ENCODE measurements around the gene MBP. TPM values are rescaled to one million over a fixed set of nuclear protein-coding genes. Genes with fewer than 3 reads are reported as not detected.

MBP gene
- total and polyA plus RNA-seq, 2 of the 13 experiments (the other 11 are each of a cell fraction or from before 2014, with no cell fraction given) = 5.0 to 8.5 TPM

GRCh38 chr18:77114415-77115191 lies 18.0 kb downstream of the MBP start (continued):
- TF ChIP-seq SKIL (CRISPR knock-in tag; IDR thresholded peaks at IDR 0.05; ENCODE audit: borderline replicate concordance) (peak; percentile 55), NPAS2 (CRISPR knock-in tag; IDR thresholded peaks at IDR 0.05; ENCODE audit: borderline replicate concordance) (no peak), POLR2AphosphoS5 (IDR thresholded peaks at IDR 0.05; ENCODE audit: low read depth, low read length) (peak; percentile 19; the same call in 1 of the 2 replicates), TOE1 (CRISPR knock-in tag; IDR thresholded peaks at IDR 0.05) (no peak), NR2F1 (CRISPR knock-in tag; IDR thresholded peaks at IDR 0.05) (peak in 1 of 2 experiments; percentile 79; a peak in 1 of 4 replicates), ZNF296 (CRISPR knock-in tag; conservative IDR thresholded peaks at IDR 0.05) (no peak), DMAP1 (CRISPR knock-in tag; IDR thresholded peaks at IDR 0.05) (peak; percentile 91), THYN1 (CRISPR knock-in tag; IDR thresholded peaks at IDR 0.05; ENCODE audit: borderline replicate concordance, low read depth) (no peak), FOXC1 (CRISPR knock-in tag; IDR thresholded peaks at IDR 0.05; ENCODE audit: borderline replicate concordance) (peak; percentile 70; the same call in 1 of the 2 replicates), ZNF709 (CRISPR knock-in tag; IDR thresholded peaks at IDR 0.05) (peak; percentile 83; the same call in 1 of the 2 replicates), ZNF75D (CRISPR knock-in tag; IDR thresholded peaks at IDR 0.05; ENCODE audit: borderline replicate concordance) (no peak), SRSF9 (IDR thresholded peaks at IDR 0.05; ENCODE audit: borderline replicate concordance, insufficient read depth, low read depth, low read length, poor library complexity, severe bottlenecking) (no peak), HNRNPH1 (optimal IDR thresholded peaks at IDR 0.05; ENCODE audit: low read depth, low read length) (no peak), RARA (CRISPR knock-in tag; IDR thresholded peaks at IDR 0.05) (peak; percentile 38), HNF4A (CRISPR knock-in tag; IDR thresholded peaks at IDR 0.05) (no peak; the same call in 1 of the 2 replicates), ZNF18 (CRISPR knock-in tag; IDR thresholded peaks at IDR 0.05; ENCODE audit: insufficient replicate concordance) (no peak), KLF12 (CRISPR knock-in tag; IDR thresholded peaks at IDR 0.05; ENCODE audit: borderline replicate concordance) (peak; percentile 71; the same call in 1 of the 2 replicates), ZNF331 (CRISPR knock-in tag; IDR thresholded peaks at IDR 0.05) (peak; percentile 60), MED13 (CRISPR knock-in tag; IDR thresholded peaks at IDR 0.05) (no peak), SRSF4 (IDR thresholded peaks at IDR 0.05; ENCODE audit: low read depth, low read length, poor library complexity, severe bottlenecking) (no peak), BCL3 (CRISPR knock-in tag; IDR thresholded peaks at IDR 0.05) (peak; percentile 38; the same call in 1 of the 2 replicates), SNAPC5 (CRISPR knock-in tag; IDR thresholded peaks at IDR 0.05; ENCODE audit: borderline replicate concordance) (no peak), TERF1 (CRISPR knock-in tag; IDR thresholded peaks at IDR 0.05) (no peak)

All from HepG2 (cell line).